ENCODE measurements around the gene RAB7A.

- TF ChIP-seq POLR2AphosphoS5 (IDR thresholded peaks at IDR 0.05; ENCODE audit: insufficient read depth in 1 of 2, low read depth in 1 of 2): no peak
- TF ChIP-seq CTCF (IDR thresholded peaks at IDR 0.05): no peak
Observed at GRCh38 chr3:128781164-128781563, 55.2 kb downstream of the RAB7A start.
